GM21619 (cell line): ENCODE results near the gene NEFH.
"Not testable (repeated sequence)": the region's sequence is repeated elsewhere in the genome, so short reads cannot be mapped to it uniquely, and the experiment has no call there.

Source experiments
- ATAC-seq: cut with Tn5 transposase; IDR thresholded peaks from one replicate; pipeline ENCODE4 v1.9.1; 2021; ENCODE audit not compliant: unreplicated experiment

Gene NEFH

DNA sequence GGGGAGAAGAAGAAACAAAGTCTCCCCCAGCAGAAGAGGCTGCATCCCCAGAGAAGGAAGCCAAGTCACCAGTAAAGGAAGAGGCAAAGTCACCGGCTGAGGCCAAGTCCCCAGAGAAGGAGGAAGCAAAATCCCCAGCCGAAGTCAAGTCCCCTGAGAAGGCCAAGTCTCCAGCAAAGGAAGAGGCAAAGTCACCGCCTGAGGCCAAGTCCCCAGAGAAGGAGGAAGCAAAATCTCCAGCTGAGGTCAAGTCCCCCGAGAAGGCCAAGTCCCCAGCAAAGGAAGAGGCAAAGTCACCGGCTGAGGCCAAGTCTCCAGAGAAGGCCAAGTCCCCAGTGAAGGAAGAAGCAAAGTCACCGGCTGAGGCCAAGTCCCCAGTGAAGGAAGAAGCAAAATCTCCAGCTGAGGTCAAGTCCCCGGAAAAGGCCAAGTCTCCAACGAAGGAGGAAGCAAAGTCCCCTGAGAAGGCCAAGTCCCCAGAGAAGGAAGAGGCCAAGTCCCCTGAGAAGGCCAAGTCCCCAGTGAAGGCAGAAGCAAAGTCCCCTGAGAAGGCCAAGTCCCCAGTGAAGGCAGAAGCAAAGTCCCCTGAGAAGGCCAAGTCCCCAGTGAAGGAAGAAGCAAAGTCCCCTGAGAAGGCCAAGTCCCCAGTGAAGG, 9.2 kb downstream of the NEFH start:
- ATAC-seq = not testable (repeated sequence)

DNA sequence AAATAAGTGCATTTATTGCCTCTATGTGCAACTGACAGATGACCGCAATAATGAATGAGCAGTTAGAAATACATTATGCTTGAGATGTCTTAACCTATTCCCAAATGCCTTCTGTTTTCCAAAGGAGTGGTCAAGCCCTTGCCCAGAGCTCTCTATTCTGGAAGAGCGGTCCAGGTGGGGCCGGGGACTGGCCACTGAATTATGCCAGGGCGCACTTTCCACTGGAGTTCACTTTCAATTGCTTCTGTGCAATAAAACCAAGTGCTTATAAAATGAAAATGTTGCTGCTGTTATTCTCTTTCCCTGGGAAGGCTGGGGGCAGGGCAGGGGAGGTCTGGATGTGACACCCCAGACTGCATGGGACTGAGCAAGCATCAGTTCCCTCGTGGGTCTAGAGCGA, 11.0 kb downstream of the NEFH start:
- no peak for ATAC-seq

DNA sequence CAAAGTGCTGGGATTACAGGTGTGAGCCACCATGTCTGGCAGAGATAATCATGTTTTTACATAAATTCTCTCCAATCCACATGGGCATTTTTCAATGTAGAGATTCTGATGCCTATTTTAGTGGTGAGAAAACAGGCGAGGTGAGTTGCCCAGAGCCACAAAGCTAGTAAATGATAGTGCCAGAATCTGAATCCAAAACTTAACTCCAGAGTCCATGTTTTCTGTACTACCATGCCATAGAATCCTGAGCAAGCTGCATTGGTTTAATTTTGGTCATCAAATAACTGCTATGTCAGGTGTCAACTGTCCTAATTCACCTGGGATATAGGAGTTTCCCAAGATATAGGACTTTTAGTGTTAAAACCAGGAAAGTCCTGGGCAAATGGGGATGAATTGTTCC, 13.6 kb downstream of the NEFH start:
- no peak for ATAC-seq

DNA sequence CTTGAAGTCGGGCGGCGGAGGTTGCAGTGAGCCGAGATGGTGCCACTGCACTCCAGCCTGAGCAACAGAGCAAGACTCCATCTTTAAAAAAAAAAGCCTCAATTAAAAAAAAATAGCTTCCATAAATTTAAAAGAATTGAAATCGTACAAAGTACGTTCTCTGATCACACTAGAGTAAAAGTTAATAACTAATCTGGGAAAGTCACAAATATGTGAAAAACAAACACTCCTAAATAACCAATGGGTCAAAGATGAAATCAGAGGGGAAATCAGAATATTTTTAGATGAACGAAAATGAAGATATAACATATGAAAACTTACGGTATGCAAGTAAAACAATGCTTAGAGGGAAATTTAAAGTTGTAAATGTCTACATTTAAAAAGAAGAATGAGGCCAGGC, 19.8 kb downstream of the NEFH start:
- ATAC-seq = no peak

DNA sequence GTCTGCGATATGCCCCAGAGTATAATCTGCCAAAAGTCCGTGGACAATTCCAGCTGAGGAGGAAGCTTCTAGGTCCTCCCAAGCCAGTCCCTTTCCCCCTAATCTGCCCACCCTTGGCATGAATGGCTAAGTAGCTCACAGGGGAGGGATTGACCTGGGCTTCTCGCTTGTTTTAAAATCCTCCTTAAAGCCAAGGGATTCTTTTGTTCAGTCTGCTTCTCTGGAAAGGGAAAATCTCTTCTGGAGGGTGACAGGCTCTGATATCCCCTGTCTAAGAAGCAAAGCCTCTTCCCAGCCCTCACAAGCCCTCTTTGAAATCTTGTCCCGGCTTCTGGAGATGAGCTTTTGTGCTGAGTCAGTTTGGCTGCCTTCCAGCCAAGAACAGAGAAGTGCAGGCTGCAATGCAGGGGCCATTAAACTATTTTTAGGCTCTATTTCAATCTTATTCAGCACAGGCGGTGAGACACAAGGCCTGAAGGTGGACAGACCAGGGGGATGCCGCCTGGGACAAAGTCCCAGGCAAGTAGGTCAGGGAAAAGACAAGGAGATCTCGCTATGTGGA, 23.9 kb downstream of the NEFH start:
- ATAC-seq = no peak

DNA sequence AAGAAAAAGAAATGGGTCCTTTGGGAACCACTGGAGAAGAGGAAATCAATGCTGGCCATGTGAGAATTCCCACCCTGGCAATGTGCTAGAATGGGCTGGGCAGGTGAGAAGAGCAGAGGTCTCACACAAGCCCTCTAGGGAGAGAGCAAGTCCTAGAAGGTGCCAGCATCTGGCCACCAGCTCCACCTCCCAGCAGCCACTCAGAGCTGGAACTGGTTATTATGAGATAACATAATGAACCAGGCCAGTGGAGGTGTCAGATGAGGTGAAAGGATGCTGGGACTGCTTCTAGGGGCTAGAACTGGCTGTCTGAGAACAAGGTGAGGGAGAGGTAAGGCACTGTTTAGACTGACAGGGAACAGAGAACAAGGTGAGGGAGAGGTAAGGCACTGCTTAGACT, 29.3 kb downstream of the NEFH start:
- no peak for ATAC-seq

DNA sequence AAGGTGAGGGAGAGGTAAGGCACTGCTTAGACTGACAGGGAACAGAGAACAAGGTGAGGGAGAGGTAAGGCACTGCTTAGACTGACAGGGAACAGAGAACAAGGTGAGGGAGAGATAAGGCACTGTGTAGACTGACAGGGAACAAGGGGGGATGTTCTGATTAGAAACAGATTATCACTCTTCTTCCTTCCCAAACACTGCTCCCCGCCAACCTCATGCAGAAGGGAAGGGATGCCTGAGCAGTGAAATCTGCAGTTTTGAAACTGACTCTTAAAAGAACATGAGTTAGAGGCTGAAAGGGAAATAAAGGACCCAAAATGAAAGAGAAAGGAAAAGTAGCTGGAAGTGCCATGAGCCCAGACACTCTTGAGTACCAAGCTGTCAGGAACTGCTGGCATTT, 29.8 kb downstream of the NEFH start:
- no peak for ATAC-seq

DNA sequence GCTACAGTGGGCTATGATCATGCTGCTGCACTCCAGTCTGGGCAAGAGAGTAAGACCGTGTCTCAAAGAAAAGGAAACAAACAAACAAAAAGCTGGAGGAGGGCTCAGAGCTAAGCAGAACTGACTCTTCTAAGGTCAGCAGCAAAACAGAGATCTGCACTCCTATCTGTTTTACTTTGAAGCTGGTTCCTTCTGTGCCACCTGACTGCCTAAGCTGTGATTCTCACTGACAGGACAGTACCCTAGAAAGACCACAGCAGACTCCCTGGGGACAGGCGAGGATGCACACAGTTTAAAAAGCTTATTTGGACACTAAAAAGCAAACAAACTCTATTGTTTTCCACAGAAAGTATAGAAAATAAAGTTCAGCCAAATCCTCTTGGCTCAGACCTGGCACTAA, 30.5 kb downstream of the NEFH start:
- no peak for ATAC-seq

DNA sequence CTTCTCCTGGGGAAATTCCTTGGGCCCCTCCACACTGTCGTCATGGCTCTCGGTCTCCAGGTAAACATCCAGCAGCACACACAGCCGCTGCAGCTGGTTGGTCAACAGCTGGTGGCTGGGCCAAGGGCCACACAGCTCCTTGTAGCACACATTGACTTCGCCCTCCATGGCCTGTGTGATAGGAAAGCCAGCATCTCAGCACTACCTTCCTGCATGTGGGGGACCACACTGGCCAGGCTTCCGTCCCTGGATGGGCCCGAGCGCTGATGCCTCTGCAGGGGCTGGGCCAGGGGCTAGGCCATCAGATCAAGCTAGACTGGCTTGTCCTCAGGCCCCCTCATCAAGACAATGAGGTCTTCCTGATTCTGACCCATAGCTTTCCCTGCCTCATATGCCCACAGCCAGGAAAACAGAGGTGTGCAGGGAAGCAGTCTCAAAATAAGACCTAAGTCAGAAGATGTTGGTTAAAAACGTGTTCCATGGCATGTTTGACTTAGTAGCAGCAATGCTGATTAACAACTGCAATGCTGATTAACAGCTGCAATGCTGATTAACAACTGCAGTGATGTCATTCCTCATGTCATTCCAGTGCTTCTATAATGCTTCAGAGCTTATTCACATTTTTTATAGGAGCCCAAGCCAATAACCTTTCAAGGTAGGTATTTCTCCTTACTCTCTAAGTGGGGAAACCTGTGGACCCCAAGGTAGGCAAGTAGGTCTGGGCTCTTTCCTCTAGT, 31.3 kb downstream of the NEFH start:
- no peak for ATAC-seq

DNA sequence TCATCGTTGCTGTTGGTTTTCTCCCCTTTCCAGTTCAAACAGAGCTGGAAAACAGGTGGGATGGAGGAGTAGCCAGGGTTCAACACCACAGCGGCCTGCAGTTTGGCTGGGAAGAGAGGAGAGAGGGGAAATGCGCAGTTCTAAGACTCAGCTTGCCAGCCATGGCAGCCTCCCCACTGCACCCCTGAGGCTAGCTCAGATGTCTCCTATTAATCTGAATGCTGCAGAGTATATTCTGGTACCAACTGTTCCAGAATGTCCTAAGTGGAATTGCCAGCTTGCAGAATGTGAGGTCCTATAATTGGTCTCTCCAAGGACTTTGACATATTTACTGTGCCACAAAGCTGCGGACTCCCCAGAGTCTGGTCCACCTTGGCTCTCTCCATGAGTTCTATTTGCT, 32.0 kb downstream of the NEFH start:
- no peak for ATAC-seq

DNA sequence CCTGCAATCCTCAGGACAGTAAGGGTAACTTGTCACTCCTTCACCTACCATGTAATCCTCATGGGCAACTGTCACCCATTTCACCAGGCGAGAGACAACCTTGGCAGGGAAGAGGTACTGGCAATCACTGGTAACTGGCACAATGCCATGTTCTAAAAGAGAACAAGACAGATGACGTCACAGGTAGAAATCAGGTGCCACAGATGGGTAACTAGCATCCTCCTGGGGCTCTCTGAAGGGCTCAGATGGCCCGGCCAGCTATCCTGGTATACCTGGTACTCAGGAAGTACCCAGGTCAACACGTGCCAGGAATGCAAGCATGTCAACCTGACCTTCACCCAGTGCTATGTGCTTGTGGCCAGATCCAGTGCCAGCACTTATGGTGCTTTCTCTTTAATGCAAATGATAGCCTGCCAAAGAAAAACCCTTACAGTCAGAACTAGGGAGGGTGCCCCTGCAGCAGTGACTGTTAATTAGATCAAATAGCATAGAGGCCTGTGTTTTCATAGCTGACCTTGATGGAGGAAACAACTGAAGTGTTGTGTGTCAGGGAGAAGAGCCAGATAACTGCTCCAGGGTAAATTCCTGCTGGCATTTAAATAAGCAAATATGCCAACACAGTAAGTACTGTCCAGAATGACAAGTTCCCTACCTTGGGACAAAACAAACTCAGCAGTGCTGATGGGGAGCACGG, 37.3 kb downstream of the NEFH start:
- no peak for ATAC-seq

DNA sequence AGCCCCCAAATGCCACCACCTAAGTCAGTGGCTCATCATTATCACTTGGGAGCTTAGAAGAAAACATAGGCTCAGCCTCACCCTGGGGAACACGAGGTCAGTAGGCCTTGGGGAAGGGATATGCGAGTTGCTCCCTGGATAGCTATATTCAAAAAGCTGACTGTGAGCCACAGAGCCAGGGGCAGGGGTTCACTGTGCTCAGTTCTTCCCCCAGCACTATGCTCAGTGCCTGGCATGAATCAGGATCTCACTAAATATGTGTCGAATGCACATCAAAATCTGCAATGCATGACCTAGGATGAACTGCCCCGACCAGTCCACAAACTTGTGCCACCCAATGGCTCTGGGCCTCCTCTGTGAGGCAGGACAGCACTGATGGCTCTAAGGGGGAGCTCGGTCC, 38.4 kb downstream of the NEFH start:
- ATAC-seq = no peak

DNA sequence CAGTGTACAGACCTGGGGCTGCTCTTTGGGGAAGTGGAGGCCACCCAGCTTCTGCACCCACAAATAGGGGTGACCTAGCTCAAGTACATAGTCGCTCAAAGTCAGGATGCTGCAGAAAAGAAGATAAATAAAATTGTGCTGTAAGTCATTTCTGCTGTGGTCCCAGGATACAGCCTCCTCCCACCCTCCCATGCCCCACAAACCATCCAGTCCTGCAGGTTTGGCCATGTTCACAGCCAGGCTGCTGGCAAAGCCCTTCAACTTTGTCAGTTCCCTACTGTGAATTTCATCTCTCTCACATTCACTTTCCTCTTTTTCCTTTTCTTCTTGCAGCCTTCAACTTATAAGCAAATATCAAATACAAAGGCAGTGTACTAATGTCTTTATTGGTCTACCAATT, 40.0 kb downstream of the NEFH start:
- no peak for ATAC-seq

DNA sequence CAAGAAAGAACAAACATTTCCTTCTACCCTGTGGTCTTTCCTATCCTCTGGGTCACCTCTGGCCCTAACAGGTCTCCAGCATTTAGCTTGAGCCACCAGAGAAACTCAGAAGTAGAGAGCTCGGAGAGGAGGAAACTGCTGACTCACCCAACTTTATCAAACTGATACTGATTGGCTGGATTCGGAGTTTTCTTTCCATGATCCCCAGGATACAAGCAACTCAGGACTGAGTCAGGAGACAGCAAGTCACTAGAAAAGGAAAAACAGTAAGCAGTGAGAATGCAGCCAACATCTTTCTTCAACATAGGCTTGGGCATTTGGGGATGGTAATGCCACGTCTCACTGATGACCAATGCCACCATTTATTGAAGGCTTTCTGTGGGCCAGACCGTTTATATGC, 40.8 kb downstream of the NEFH start:
- ATAC-seq = no peak

DNA sequence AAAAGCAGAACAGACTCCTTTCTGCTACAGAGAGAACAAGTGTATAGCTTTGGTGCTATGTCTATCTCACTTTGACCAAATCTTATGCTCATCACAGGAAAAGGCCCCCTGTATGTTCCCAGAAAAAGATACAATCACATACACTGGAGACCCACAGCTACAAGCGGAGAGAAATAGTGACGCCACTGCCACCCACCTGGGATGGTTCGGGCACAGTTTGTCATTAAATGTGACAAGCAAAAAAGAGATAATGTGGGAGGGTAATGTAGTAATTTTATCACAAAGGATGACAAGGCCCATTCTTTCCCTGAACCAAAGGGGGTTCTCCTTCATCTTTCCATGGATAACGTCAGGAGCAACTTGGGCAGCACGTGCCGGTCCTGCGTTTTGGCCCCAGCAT, 41.5 kb downstream of the NEFH start:
- no peak for ATAC-seq

DNA sequence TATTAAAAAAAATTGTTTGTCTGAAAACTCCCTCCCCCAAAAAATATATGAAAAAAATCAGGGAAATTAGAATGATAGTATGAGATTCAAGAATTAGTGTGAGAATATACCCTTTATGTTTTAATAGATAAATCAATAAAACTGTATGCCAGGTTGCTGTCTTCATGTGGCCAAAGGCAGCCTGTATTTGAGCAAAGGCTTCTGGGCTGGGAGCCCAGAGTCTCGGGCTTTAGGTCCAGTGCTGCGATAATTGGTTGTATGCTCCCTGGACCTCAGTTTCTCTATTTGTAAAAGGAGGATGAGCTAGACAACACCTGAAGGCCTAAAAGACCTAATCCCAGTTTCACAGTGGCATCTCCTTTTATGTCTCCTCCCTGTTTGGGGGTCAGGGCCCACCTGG, 43.7 kb downstream of the NEFH start:
- ATAC-seq = no peak

DNA sequence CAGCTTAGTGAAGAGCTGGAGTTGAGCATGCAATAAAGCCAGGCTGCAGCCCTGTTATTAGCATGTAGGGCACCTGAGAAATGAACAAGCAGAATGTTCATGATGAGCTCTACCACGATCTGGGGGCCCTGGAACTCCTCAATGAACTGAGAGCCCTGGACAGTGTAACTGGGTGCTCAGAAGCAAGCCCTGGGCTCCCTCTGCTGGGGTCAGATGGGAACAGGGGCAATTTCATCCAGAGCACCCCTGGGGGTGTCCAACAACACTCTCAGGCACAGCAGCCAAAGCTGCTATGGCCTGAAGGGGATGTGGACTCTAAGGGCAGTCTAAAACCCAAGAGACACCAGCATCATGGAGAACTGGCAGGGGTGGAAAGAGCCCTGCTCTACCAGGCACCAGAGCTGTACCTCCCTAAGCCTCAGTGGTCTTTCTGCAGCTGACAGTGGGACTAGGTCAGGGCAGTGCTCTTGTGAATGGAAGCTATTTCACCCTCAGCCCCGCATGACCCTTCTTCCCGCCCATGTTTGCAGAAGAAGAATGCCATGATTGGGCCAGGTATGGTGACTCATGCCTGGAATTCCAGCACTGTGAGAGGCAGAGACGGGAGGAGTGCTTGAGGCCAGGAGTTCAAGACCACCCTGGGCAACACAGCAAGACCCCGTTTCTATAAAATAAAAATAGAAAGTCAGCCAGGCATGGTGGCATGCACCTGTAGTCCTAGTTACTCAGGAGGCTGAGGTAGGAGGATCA, 44.6 kb downstream of the NEFH start:
- ATAC-seq = no peak

DNA sequence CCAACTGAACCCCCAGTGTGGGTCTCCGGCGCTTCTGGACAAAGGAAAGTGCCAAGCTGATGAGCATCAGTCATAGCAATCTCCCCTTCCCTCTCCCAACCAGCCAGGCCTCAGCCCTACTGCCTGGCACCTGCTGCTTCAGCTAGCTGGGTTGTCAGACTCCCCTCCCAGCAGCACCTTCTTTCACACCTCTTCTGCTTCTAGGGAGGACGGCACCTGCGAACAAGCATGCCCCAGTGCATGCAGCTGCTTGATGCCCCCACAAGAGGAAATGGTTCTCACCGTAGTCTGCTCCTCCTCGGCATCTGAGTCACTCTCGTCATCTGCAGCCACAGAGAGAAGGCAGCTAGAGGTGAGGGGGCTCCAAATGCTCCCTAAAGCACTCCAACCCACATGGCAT, 48.1 kb downstream of the NEFH start:
- no peak for ATAC-seq

DNA sequence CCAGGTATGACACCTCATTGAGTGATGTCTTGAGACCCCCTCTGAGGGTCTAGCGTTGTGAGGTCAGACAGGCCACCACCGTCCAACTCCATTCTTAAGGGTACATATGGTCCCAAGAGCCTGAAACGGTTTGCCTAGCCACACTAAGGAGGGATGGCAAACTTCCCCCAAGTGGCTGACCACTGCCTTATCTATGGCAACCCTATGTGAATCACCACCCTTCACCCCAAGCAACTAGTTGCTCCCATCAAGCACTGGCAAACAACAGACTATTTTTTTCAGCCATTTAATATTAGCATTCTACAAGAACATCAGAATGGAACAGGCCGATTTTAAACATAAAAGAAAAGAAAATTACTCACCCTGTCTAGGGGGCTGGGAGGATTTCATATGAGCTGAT, 50.7 kb downstream of the NEFH start:
- no peak for ATAC-seq

DNA sequence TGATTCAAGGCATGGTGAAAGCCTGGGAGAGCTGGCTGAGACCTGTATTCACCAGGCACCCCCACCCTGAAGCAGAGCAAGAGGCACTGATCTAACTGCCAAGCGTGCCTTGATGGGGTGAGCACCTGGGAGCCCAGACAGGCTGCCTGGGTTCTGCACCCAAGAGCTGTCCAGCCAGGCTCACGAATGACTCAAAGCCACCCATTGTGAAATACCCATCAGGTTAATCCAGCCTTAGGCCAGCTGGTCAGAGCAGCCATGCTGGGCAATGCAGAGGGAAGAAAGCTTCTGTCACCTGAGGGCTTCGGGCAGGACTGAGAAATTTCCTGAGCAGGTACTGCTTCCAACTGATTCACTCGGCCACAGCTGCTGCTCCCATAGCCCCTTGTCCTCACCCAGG, 51.4 kb downstream of the NEFH start:
- ATAC-seq = no peak

DNA sequence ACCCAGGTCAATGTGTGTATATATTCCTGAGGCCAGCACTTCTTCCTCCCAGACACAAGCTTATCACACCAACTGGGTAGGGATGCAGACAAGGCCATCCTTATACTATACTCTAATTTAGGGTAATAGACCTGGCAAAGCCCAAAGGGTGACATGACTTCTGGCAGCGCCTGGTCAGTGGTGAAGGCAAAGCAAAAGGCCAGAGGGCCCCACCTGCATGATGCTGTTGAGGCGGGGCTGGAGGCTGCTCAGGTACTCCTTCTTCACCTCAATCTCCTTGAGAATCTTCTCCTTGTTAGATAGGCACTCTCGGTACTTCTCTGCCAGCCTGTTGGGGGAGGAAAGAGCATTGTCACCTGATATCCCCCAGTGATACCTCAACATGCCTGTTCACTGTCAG, 56.4 kb downstream of the NEFH start:
- no peak for ATAC-seq
